ENCODE data around the gene LRRC18.

The LRRC18 gene

DNA sequence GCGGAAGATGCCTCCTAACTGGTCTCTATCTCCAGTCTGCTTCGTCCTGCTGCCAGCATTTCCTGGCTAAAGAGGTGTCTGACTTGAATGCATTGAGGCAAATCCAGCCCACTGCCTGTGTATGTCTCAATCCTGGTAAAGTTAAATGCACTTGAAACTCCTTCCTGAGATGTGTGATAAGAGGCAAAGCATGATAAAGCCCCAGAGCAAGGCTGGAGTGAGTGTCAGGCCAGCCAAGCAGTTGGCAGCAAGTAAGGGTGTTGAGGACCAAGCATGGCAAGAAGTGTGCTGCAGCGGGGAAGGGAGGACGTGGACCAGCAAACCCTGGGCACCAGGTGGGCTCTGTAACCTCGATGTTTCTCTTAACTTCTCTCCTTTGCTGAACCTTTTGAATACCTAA, 29.1 kb downstream of the LRRC18 start:
- TF ChIP-seq, protein P1, sequence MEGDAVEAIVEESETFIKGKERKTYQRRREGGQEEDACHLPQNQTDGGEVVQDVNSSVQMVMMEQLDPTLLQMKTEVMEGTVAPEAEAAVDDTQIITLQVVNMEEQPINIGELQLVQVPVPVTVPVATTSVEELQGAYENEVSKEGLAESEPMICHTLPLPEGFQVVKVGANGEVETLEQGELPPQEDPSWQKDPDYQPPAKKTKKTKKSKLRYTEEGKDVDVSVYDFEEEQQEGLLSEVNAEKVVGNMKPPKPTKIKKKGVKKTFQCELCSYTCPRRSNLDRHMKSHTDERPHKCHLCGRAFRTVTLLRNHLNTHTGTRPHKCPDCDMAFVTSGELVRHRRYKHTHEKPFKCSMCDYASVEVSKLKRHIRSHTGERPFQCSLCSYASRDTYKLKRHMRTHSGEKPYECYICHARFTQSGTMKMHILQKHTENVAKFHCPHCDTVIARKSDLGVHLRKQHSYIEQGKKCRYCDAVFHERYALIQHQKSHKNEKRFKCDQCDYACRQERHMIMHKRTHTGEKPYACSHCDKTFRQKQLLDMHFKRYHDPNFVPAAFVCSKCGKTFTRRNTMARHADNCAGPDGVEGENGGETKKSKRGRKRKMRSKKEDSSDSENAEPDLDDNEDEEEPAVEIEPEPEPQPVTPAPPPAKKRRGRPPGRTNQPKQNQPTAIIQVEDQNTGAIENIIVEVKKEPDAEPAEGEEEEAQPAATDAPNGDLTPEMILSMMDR (IDR thresholded peaks at IDR 0.05; ENCODE audit: insufficient read depth, missing control alignments): no peak
- DNase-seq (ENCODE audit: insufficient read length, low spot score) (no peak), FAIRE-seq (no peak)

DNA sequence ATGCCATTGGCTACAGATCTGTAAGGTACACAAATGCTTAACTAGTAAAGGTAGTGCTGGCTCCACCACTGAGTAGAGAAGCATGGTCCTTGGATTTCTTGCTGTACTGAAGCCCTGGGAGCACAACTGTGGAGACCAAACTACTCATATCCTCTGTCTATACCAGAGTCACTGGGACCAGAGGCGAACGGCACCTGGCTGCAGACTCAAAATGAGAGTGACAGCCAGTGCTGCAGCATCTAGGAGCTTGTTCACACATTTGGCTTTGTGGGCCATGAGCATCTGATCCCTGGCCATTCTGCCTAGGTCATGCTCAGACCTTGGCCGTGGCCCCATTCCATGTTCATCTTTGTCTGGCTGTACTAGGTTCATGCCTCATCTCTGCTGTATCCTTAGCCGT, 31.9 kb downstream of the LRRC18 start:
- TF ChIP-seq, protein P1 (IDR thresholded peaks at IDR 0.05; ENCODE audit: insufficient read depth, missing control alignments): no peak
- no peak for DNase-seq (ENCODE audit: insufficient read length, low spot score)
- FAIRE-seq: no peak

DNA sequence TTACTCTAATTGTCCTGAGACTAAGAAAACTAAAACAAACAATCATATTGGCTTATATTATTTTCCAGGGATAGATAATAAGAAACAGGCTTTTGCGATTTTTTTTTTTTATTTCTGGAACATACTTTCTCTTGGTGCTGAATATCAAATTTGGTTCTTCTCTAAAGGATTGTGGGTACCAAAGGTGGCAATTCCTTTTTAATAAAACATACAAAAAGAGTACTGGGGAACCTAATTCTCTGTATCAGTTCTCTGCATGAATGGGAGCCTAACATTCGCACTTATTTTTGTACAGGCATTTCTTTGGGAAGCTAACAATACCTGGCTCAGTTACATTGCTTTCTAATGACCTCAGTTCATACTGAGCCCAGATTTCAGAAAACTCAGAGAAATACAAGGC, 32.8 kb downstream of the LRRC18 start:
- DNase-seq (ENCODE audit: insufficient read length, low spot score): no peak
- TF ChIP-seq, protein P1 (IDR thresholded peaks at IDR 0.05; ENCODE audit: insufficient read depth, missing control alignments): no peak
- FAIRE-seq: no peak

DNA sequence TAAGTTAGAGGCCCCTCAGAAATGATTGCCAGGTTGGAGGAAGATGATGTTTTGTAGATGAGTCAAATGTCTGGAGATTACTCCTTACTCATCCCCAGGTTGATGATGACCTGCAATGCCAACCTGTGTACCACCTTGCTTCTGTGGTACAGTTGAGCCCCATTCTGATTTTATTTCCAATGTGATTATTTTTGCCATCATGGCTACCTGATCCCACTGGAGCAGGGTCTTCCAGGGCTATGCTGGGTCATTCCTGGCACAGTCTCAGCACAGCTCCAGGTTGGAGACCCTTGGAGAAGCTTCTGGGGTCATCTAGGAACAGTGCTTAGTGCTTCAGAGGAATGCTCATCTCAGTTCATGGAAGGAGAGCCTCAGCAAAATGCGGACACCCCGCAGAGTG, 34.3 kb downstream of the LRRC18 start:
- FAIRE-seq (no peak), DNase-seq (ENCODE audit: insufficient read length, low spot score) (no peak)
- TF ChIP-seq, protein P1 (IDR thresholded peaks at IDR 0.05; ENCODE audit: insufficient read depth, missing control alignments): no peak

DNA sequence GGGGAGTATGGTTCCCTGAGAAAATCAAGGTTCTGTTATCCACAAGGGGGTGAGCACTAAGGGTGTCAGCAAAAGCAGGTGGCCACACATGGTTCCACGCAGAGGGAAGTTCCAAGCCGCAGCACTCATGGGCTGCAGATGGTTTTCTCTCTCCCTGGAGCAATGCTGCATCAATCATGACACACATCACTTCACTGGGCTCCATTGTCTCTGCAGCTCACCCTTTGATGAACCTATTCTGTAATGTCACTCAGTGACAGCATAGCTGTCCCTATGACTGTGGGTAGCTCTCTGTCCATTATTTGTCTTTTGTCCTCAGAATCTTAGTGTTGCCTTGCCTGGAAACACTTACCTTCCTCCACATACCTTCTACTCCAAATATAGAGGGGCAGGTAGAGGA, 34.8 kb downstream of the LRRC18 start:
- FAIRE-seq (no peak), DNase-seq (ENCODE audit: insufficient read length, low spot score) (no peak)
- TF ChIP-seq, protein P1 (IDR thresholded peaks at IDR 0.05; ENCODE audit: insufficient read depth, missing control alignments): no peak

GRCh38 chr10:48903151-48903550, 36.5 kb downstream of the LRRC18 start:
- FAIRE-seq: no peak
- TF ChIP-seq, protein P1 (IDR thresholded peaks at IDR 0.05; ENCODE audit: insufficient read depth, missing control alignments): no peak

GRCh38 chr10:48902096-48902495, 37.5 kb downstream of the LRRC18 start:
- TF ChIP-seq, protein P1 (IDR thresholded peaks at IDR 0.05; ENCODE audit: insufficient read depth, missing control alignments): no peak
- no peak for DNase-seq (ENCODE audit: insufficient read length, low spot score)
- no peak for FAIRE-seq

More at GRCh38 chr10:48903151-48903550, 36.5 kb downstream of the LRRC18 start:
- no peak for DNase-seq (ENCODE audit: insufficient read length, low spot score)

Data from D721Med (cell line).